ENCODE measurements around the gene TXNDC11.

Gene TXNDC11

GRCh38 chr16:11631214-11631613, 111.4 kb downstream of the TXNDC11 start:
- no peak for DNase-seq (ENCODE audit: low read depth in 2 of 2)

GRCh38 chr16:11630768-11631056, 111.9 kb downstream of the TXNDC11 start:
- no peak for DNase-seq (ENCODE audit: low read depth in 2 of 2)

DNA sequence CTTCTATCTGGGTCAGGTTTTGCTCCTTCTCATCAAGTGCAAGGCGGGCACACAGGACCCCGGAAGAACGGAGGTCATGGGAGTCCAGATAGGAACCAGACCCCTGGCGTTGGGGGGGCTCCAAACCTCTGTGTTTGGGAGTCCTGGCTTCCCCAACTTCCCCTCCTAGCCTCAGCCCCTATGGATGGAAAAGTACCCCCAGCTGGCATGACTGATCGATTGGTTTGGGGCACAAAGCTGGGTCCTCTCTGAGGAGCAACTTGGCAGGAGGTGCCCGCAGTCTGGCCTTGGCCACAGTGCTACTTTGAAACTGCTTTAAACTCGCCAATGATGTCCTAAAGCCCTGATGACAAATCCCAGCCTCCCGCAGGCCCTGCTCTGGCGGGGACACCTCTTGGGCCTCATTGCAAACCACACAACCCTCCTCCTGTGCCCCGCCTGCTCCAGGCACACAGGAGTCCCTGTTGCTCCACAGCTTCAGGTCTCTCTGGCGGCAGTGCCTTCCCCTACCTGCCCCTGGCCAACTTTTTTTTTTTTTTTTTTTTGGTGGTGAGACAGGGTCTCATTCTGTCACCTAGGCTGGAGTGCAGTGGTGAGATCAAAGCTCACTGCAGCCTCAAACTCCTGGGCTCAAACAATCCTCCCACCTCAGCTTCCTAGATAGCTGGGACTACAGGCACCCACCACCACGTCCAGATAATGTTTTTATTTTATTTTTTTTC, 112.5 kb downstream of the TXNDC11 start:
- no peak for DNase-seq (ENCODE audit: low read depth in 2 of 2)
